Measurements from ENCODE around the gene TGFBR3L.

- no peak for TF ChIP-seq CREB5 (CRISPR knock-in tag; IDR thresholded peaks at IDR 0.05; ENCODE audit: low read depth)
- no peak for TF ChIP-seq ZFP3 (CRISPR knock-in tag; IDR thresholded peaks at IDR 0.05)
Measured at GRCh38 chr19:7923295-7924191, 8.9 kb downstream of the TGFBR3L start.

Measured in SK-N-SH treated with all-trans-retinoic acid at 6 μM for 48 hours (cell line).